HepG2 (cell line): ENCODE results near the gene ASPHD1. TPM values are rescaled to one million over a fixed set of nuclear protein-coding genes. Genes with fewer than 3 reads are reported as not detected.

Experiments
- ADNP ChIP-seq: sonication (generic); formaldehyde crosslinking; IDR thresholded peaks from 2 replicates; pipeline ENCODE4 v1.4.0; 2020; ENCODE audit warnings: missing genetic modification reagents
- BATF2 ChIP-seq: sonication (generic); formaldehyde crosslinking; IDR thresholded peaks from 2 replicates; pipeline ENCODE4 v1.8.0; 2022; ENCODE audit warnings: mild to moderate bottlenecking, missing genetic modification reagents, moderate library complexity
- BCL3 ChIP-seq: sonication (generic); formaldehyde crosslinking; IDR thresholded peaks from 2 replicates; pipeline ENCODE4 v1.5.1; 2020; ENCODE audit warnings: mild to moderate bottlenecking, missing genetic modification reagents, moderate library complexity
- CENPT ChIP-seq: sonication (generic); formaldehyde crosslinking; IDR thresholded peaks from 2 replicates; pipeline ENCODE4 v1.8.0; 2022; ENCODE audit warnings: low read depth, mild to moderate bottlenecking, moderate library complexity, missing genetic modification reagents
- FOXA1 ChIP-seq, 2 experiments: fragments of 450-650 bp in 1 of 2; sonication (generic) in 1 of 2; formaldehyde crosslinking in 1 of 2; IDR thresholded peaks; 2 replicates each; pipeline versions ENCODE4 v1.4.0 to v1.6.1; 2016 to 2020; ENCODE audit warnings: missing genetic modification reagents in 1 of 2
- GMEB1 ChIP-seq: sonication (generic); formaldehyde crosslinking; IDR thresholded peaks from 2 replicates; pipeline ENCODE4 v1.5.1; 2020; ENCODE audit warnings: missing genetic modification reagents, mild to moderate bottlenecking, borderline replicate concordance
- HMGA1 ChIP-seq: sonication (generic); formaldehyde crosslinking; conservative IDR thresholded peaks from 2 replicates; pipeline ENCODE4 v1.4.0; 2020; ENCODE audit warnings: missing genetic modification reagents
- HNRNPH1 ChIP-seq: fragments of 200-400 bp; formaldehyde crosslinking; optimal IDR thresholded peaks from 2 replicates; pipeline ENCODE3; 2017; ENCODE audit warnings: mild to moderate bottlenecking, low read depth, low read length
- KMT2B ChIP-seq: IDR thresholded peaks from 2 replicates; pipeline ENCODE4 v1.6.1; 2016; ENCODE audit warnings: missing genetic modification reagents, missing compliant biosample characterization
- MEIS1 ChIP-seq: sonication (generic); formaldehyde crosslinking; IDR thresholded peaks from 2 replicates; pipeline ENCODE4 v1.9.0; 2021; ENCODE audit warnings: mild to moderate bottlenecking, missing genetic modification reagents, moderate library complexity, borderline replicate concordance
- NCOA2 ChIP-seq: sonication (generic); formaldehyde crosslinking; IDR thresholded peaks from 2 replicates; pipeline ENCODE4 v1.8.0; 2022; ENCODE audit warnings: inconsistent platforms
- PHB2 ChIP-seq: fragments of 450-650 bp; IDR thresholded peaks from 2 replicates; pipeline ENCODE4 v1.6.1; 2018; ENCODE audit not compliant: partially characterized antibody
- ZBTB3 ChIP-seq: sonication (generic); formaldehyde crosslinking; IDR thresholded peaks from 2 replicates; pipeline ENCODE4 v1.4.0; 2020; ENCODE audit warnings: low read depth, mild to moderate bottlenecking, moderate library complexity, missing genetic modification reagents, borderline replicate concordance
- ZNF33B ChIP-seq: sonication (generic); formaldehyde crosslinking; IDR thresholded peaks from 2 replicates; pipeline ENCODE4 v1.5.1; 2020; ENCODE audit warnings: mild to moderate bottlenecking, missing genetic modification reagents
- ZSCAN9 ChIP-seq: IDR thresholded peaks from 2 replicates; pipeline ENCODE4 v1.6.1; 2016; ENCODE audit warnings: borderline replicate concordance
- polyA plus RNA-seq, 8 experiments: library from polyadenylated mRNA; depleted of rRNA in 3 of 8; stranded (reverse) in 7 of 8; unstranded in 1 of 8; fragments of >200 nt; fragmentation: Illumina TruSeq in 4 of 8; extraction: Trizol in 4 of 8; gene quantifications; 2 replicates each; pipeline versions ENCODE4 v1.2.1 to v1.2.3, GENCODE V29; 2011 to 2016; ENCODE audit warnings: low read depth in 4 of 8, missing spikeins in 1 of 8, mixed read lengths in 1 of 8; ENCODE audit not compliant: insufficient read depth in 1 of 8
- total RNA-seq, 5 experiments: library from RNA; depleted of rRNA; stranded (reverse); fragments of >200 nt; fragmentation: Illumina TruSeq; extraction: Trizol; gene quantifications; 2 replicates each; pipeline ENCODE4 v1.2.3, GENCODE V29; 2016; ENCODE audit warnings: low read depth in 1 of 5
- TF ChIP-seq, protein P1 (sequence below): sonication (generic); formaldehyde crosslinking; IDR thresholded peaks from 2 replicates; pipeline ENCODE4 v1.4.0; 2020; ENCODE audit warnings: mild to moderate bottlenecking, missing genetic modification reagents

ASPHD1 gene
- total and polyA plus RNA-seq, 2 of the 13 experiments (the other 11 are each of a cell fraction or from before 2014, with no cell fraction given), result 13.1 to 19.7 TPM

DNA sequence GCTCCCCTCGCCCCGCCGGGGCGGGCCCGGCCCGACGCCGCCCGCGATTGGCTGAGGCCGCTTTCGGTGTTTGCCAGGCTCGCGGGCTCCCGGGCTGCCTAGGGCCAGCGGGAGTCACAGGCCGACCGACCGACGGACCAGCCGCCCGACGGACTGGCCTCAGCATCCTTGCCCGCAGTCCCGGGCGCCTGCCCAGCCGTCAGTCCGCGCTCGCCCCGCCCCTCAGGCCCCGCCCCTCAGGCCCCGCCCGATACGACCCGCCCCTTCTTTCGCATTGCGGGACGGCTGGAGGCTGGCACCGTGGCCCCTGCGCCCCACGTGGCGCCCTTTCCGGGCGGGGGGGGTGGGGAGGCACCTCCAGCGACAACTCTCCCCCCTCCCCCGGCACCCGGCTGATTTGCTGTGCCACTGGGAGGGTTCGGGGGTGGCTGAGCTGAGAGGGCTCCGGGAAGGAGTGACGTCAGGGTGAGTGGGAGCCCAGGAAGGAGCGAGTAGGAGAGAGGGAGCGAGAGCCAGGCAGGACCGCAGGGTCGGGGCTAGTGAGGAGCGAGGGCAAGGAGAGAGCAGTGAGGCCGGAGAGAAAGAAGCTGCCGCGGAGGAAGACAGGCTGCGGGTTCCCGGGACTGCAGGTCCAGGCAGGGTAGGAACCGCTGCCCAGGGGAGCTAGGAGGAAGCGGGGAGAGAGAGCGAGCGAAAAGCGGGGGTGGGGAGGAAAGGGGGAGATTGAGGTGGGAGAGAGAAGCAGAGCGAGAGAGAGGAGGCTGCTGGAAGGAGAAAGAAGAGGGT, at the start of gene ASPHD1 (continued):
- TF ChIP-seq GMEB1 (CRISPR knock-in tag) (no peak), FOXA1 (IDR thresholded peaks at IDR 0.05) (no peak), FOXA1 (CRISPR knock-in tag; IDR thresholded peaks at IDR 0.05) (no peak), ZSCAN9 (CRISPR knock-in tag) (no peak; the same call in 1 of the 2 replicates), CENPT (CRISPR knock-in tag) (no peak), NCOA2 (CRISPR knock-in tag) (no peak), BATF2 (0 out of 2 replicates have a peak, but pooled peaks have one; percentile 85), HMGA1 (CRISPR knock-in tag) (no peak), HNRNPH1 (no peak), MEIS1 (CRISPR knock-in tag) (peak; percentile 39), ZNF33B (CRISPR knock-in tag) (no peak), BCL3 (CRISPR knock-in tag) (peak; percentile 96), PHB2 (no peak), KMT2B (CRISPR knock-in tag) (no peak; the same call in 1 of the 2 replicates), ZBTB3 (0 out of 2 replicates have a peak, but pooled peaks have one; percentile 24), ADNP (CRISPR knock-in tag) (no peak)
- TF ChIP-seq, protein P1, sequence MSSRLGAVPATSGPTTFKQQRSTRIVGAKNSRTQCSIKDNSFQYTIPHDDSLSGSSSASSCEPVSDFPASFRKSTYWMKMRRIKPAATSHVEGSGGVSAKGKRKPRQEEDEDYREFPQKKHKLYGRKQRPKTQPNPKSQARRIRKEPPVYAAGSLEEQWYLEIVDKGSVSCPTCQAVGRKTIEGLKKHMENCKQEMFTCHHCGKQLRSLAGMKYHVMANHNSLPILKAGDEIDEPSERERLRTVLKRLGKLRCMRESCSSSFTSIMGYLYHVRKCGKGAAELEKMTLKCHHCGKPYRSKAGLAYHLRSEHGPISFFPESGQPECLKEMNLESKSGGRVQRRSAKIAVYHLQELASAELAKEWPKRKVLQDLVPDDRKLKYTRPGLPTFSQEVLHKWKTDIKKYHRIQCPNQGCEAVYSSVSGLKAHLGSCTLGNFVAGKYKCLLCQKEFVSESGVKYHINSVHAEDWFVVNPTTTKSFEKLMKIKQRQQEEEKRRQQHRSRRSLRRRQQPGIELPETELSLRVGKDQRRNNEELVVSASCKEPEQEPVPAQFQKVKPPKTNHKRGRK (CRISPR knock-in tag), result peak; percentile 72; the same call in 1 of the 2 replicates
- TF ChIP-seq, all 625 proteins: peak for 245
